GM12875 (cell line): Measurements from ENCODE around the gene PMIS2.

Experiments
- H3K4me3 ChIP-seq: one replicate; pipeline ENCODE4 v1.5.1; 2011; ENCODE audit warnings: low read depth, low read length, control low read depth
- CTCF ChIP-seq: IDR thresholded peaks from 2 replicates; pipeline ENCODE4 v1.5.1; 2011; ENCODE audit warnings: low read depth, mild to moderate bottlenecking, control low read depth, inconsistent platforms, low read length, moderate library complexity, borderline replicate concordance; ENCODE audit not compliant: insufficient read depth

The PMIS2 gene

DNA sequence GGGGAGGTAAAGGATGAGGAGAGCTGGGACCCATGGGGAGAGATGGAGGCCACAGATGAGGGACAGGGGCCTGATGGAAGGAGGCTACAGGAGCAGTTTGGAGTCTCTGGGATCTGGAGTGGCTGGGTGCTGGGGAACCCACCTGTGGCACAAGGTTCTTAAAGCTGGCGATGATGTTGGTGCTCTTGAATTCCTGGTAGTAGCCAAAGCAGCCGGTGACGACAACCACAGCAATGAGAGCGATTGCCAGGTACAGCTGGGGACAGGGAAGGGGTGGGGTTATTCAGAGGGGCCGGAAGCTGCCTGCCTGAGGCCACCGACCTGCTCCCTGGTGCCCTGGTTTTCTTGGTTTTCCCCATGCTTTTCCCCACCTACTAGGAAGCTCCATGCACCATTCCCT is 25.3 kb upstream of the PMIS2 start:
- no peak for TF ChIP-seq CTCF
- no peak overlapping the region for H3K4me3 ChIP-seq

- TF ChIP-seq CTCF, result no peak
- no peak overlapping the region for H3K4me3 ChIP-seq
These were observed 24.5 kb upstream of the PMIS2 start for GRCh38 chr19:35561436-35561835.

DNA sequence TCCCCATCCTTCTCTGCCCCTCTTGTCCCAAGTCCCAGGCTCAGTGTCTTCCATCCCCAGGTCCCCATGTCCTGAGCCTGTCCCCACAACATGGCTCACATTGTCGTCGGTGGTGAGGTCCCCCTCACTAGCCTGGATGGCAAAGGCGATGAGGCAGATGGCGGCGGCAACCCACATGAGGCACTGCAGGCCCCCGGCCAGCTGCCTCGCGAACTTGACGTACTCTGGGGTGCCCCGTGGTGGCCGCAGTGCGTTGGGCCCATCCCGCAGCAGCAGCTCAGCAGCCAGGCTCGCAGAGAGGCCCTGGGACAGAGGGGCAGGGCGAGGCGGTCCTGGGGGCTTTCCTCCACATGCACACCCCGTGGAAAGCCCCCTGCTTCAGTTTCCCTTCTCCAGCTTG is 23.6 kb upstream of the PMIS2 start:
- no peak overlapping the region for H3K4me3 ChIP-seq
- TF ChIP-seq CTCF, result no peak

GRCh38 chr19:35562776-35563175 is 23.2 kb upstream of the PMIS2 start:
- H3K4me3 ChIP-seq, result no peak overlapping the region
- no peak for TF ChIP-seq CTCF

DNA sequence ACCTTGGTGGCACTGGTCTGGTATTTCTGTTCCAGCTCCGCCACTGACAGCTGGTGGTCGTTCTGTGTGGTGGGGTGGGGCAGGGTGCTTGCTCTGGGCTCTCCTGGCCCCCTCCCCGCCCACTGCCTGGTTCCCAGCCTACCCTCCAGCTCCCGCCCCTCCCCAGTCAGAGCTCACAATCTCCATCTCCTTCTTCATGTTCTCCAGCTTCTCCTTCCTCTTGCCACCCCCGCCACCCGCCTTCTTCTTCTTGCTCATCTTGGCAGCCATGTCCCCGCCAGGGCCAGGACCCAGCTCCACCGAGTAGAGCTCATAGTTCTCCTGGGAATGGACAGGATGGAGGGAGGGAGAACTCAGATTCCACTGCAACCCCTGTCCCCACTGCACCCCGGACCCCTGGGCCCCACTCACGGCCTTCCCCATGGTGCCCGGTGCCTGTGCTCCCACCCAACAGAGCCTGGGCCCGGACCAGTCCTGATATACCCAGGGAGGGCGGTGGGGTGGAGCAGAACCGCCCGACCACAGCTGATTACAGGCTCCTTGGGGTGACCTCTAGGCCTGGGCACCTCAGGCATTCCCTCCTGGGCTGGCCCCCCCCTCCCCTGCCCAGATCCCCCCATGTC is 22.7 kb upstream of the PMIS2 start, which contains the start of gene ATP4A:
Gene ATP4A (minus strand): TSS at position 452 of the 623 bp plus-strand sequence. CDS start 29 bp downstream, at position 423.
- H3K4me3 ChIP-seq, result no peak within 1 kb of the TSS
- TF ChIP-seq CTCF, result no peak

GRCh38 chr19:35565016-35565856 is 20.7 kb upstream of the PMIS2 start:
- no peak overlapping the region for H3K4me3 ChIP-seq
- TF ChIP-seq CTCF, result no peak

DNA sequence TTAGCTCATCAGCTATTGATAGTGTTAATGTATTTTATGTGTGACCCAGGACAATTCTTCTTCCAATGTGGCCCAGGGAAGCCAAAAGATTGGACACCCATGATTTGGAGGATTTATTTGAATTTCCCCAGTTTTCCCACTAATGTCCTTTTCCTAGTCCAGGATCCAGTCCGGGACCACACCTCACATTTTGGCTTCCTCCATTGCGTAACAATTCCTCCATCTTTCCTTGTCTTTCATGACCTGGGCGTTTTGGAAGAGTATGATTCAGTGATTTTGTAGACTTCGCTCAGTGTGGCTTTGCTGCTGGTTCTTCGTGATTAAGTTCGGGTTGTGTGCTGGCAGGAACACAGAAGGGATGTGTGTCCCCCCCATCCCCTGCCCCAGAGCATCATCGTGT is 19.2 kb upstream of the PMIS2 start:
- no peak for TF ChIP-seq CTCF
- H3K4me3 ChIP-seq, result no peak overlapping the region
